ENCODE measurements around the gene TMEM98.

DNA sequence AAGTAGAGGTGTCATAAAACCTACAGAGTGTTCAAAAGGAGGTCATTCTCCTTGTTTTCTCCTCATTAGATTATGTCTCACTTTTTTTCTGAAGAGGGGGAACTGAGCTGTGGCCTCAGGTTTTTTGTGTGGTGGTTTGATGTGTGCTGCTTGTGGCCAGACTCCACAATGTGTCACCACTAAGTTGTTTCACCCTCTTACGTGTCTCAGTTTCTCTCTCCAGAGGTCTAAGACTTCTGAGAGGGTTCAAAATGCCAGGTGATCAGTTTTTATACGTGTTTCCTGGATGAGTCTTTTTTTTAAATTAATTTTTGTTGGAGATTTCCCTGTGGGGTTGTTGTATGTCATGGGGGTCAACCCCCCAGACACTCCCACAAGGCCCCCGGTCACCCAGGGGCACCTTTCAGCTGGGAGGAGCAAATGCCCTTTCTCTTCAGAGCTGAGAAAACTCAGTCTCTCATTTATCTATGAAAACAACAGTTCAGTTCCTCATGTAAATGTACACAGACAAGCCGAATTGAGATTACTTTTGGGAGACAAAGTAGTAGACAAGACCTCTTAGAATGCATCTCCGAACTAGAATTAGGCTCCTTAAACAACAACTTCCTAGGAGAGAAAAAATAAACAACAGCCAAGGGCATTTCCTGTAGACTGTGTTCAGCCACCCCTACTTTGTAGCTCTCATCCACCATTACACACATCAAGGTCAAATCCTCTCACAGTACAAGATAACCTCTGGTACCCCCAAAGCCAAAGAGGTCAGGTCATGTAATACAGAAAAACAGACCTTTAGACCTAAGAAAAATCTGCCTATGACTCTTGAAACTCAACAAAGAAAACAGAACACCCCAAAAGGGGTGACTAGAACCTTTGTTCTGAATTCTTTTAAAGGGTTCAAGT lies 23.9 kb upstream of the TMEM98 start:
- TF ChIP-seq, protein P1, sequence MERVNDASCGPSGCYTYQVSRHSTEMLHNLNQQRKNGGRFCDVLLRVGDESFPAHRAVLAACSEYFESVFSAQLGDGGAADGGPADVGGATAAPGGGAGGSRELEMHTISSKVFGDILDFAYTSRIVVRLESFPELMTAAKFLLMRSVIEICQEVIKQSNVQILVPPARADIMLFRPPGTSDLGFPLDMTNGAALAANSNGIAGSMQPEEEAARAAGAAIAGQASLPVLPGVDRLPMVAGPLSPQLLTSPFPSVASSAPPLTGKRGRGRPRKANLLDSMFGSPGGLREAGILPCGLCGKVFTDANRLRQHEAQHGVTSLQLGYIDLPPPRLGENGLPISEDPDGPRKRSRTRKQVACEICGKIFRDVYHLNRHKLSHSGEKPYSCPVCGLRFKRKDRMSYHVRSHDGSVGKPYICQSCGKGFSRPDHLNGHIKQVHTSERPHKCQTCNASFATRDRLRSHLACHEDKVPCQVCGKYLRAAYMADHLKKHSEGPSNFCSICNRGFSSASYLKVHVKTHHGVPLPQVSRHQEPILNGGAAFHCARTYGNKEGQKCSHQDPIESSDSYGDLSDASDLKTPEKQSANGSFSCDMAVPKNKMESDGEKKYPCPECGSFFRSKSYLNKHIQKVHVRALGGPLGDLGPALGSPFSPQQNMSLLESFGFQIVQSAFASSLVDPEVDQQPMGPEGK (CRISPR knock-in tag; IDR thresholded peaks at IDR 0.05; ENCODE audit: borderline replicate concordance) = no peak
- TF ChIP-seq, protein P2, sequence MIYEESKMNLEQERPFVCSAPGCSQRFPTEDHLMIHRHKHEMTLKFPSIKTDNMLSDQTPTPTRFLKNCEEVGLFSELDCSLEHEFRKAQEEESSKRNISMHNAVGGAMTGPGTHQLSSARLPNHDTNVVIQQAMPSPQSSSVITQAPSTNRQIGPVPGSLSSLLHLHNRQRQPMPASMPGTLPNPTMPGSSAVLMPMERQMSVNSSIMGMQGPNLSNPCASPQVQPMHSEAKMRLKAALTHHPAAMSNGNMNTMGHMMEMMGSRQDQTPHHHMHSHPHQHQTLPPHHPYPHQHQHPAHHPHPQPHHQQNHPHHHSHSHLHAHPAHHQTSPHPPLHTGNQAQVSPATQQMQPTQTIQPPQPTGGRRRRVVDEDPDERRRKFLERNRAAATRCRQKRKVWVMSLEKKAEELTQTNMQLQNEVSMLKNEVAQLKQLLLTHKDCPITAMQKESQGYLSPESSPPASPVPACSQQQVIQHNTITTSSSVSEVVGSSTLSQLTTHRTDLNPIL (CRISPR knock-in tag; IDR thresholded peaks at IDR 0.05; ENCODE audit: low read depth) = no peak

All from SK-N-SH treated with all-trans-retinoic acid at 6 μM for 48 hours (cell line).